WTC11 (cell line): ENCODE results near the gene EDC3. TPM values are rescaled to one million over a fixed set of nuclear protein-coding genes. Genes with fewer than 3 reads are reported as not detected.

Source experiments
- ATF1 ChIP-seq: sonication (generic); formaldehyde crosslinking; IDR thresholded peaks from 2 replicates; pipeline ENCODE4 v1.8.1; 2023; ENCODE audit warnings: mild to moderate bottlenecking, moderate library complexity, missing genetic modification reagents
- CREB1 ChIP-seq: sonication (generic); formaldehyde crosslinking; IDR thresholded peaks from 2 replicates; pipeline ENCODE4 v1.8.0; 2023; ENCODE audit warnings: mild to moderate bottlenecking, missing genetic modification reagents
- CREM ChIP-seq: sonication (generic); formaldehyde crosslinking; IDR thresholded peaks from 2 replicates; pipeline ENCODE4 v1.8.1; 2022; ENCODE audit warnings: mild to moderate bottlenecking, missing genetic modification reagents, moderate library complexity
- ETV6 ChIP-seq: sonication (generic); formaldehyde crosslinking; IDR thresholded peaks from 2 replicates; pipeline ENCODE4 v1.8.1; 2022; ENCODE audit warnings: mild to moderate bottlenecking, missing genetic modification reagents
- FOXK1 ChIP-seq: sonication (generic); formaldehyde crosslinking; IDR thresholded peaks from 2 replicates; pipeline ENCODE4 v1.8.0; 2022; ENCODE audit warnings: mild to moderate bottlenecking, moderate library complexity, missing genetic modification reagents
- GTF2I ChIP-seq: fragments of 250-450 bp; sonication (Bioruptor Pico); conservative IDR thresholded peaks from 2 replicates; pipeline ENCODE4 v1.4.0; 2021; ENCODE audit warnings: mild to moderate bottlenecking
- JAZF1 ChIP-seq: fragments of 250-450 bp; sonication (Bioruptor Pico); IDR thresholded peaks from 2 replicates; pipeline ENCODE4 v1.9.0; 2021; ENCODE audit warnings: moderate library complexity, mild to moderate bottlenecking, inconsistent platforms
- KAT7 ChIP-seq: sonication (generic); formaldehyde crosslinking; IDR thresholded peaks from 2 replicates; pipeline ENCODE4 v1.8.1; 2023; ENCODE audit warnings: missing genetic modification reagents, mild to moderate bottlenecking, borderline replicate concordance
- NR1H2 ChIP-seq: sonication (generic); formaldehyde crosslinking; IDR thresholded peaks from 2 replicates; pipeline ENCODE4 v1.9.0; 2021; ENCODE audit warnings: mild to moderate bottlenecking, moderate library complexity, missing genetic modification reagents
- NR3C1 ChIP-seq: sonication (generic); formaldehyde crosslinking; conservative IDR thresholded peaks from 2 replicates; pipeline ENCODE4 v1.8.1; 2023; ENCODE audit warnings: low read depth, mild to moderate bottlenecking, missing genetic modification reagents
- OVOL2 ChIP-seq: fragments of 250-450 bp; sonication (Bioruptor Pico); IDR thresholded peaks from 2 replicates; pipeline ENCODE4 v1.9.0; 2021; ENCODE audit warnings: mild to moderate bottlenecking, borderline replicate concordance
- RORB ChIP-seq: fragments of 250-450 bp; sonication (Bioruptor Pico); IDR thresholded peaks from 2 replicates; pipeline ENCODE4 v1.9.0; 2021; ENCODE audit warnings: mild to moderate bottlenecking
- SP1 ChIP-seq: sonication (generic); formaldehyde crosslinking; conservative IDR thresholded peaks from 2 replicates; pipeline ENCODE4 v1.8.1; 2022; ENCODE audit warnings: missing genetic modification reagents
- TCF7 ChIP-seq: sonication (generic); formaldehyde crosslinking; IDR thresholded peaks from 2 replicates; pipeline ENCODE4 v1.8.0; 2022; ENCODE audit warnings: mild to moderate bottlenecking, low read depth, missing genetic modification reagents, moderate library complexity
- TEAD4 ChIP-seq: sonication (generic); formaldehyde crosslinking; IDR thresholded peaks from 2 replicates; pipeline ENCODE4 v1.8.0; 2022; ENCODE audit warnings: mild to moderate bottlenecking, missing genetic modification reagents
- TP53 ChIP-seq: sonication (generic); formaldehyde crosslinking; IDR thresholded peaks from 2 replicates; pipeline ENCODE4 v1.8.1; 2023; ENCODE audit warnings: mild to moderate bottlenecking, missing genetic modification reagents
- ZNF121 ChIP-seq: sonication (generic); formaldehyde crosslinking; IDR thresholded peaks from 2 replicates; pipeline ENCODE4 v1.8.0; 2023; ENCODE audit warnings: missing genetic modification reagents
- ZNF317 ChIP-seq: sonication (generic); formaldehyde crosslinking; IDR thresholded peaks from 2 replicates; pipeline ENCODE4 v1.8.1; 2023; ENCODE audit warnings: low read depth, mild to moderate bottlenecking, moderate library complexity, missing genetic modification reagents, borderline replicate concordance
- total RNA-seq: library from RNA; stranded (reverse); gene quantifications from 3 replicates; pipeline ENCODE4 v1.2.3, GENCODE V29; 2021
- TF ChIP-seq, protein P1 (sequence below): sonication (generic); formaldehyde crosslinking; IDR thresholded peaks from 2 replicates; pipeline ENCODE4 v1.8.0; 2023; ENCODE audit warnings: mild to moderate bottlenecking, missing genetic modification reagents
- TF ChIP-seq, protein P2 (sequence below): sonication (generic); formaldehyde crosslinking; IDR thresholded peaks from 2 replicates; pipeline ENCODE4 v1.8.0; 2022; ENCODE audit warnings: mild to moderate bottlenecking, missing genetic modification reagents
- TF ChIP-seq, protein P3 (sequence below): sonication (generic); formaldehyde crosslinking; IDR thresholded peaks from 2 replicates; pipeline ENCODE4 v1.8.1; 2022; ENCODE audit warnings: low read depth, mild to moderate bottlenecking, moderate library complexity, missing genetic modification reagents, borderline replicate concordance
- TF ChIP-seq, protein P4 (sequence below): sonication (generic); formaldehyde crosslinking; IDR thresholded peaks from 2 replicates; pipeline ENCODE4 v1.8.1; 2023; ENCODE audit warnings: mild to moderate bottlenecking, moderate library complexity, missing genetic modification reagents
- TF ChIP-seq, protein P5 (sequence below): sonication (generic); formaldehyde crosslinking; IDR thresholded peaks from 2 replicates; pipeline ENCODE4 v1.8.1; 2023; ENCODE audit warnings: mild to moderate bottlenecking, missing genetic modification reagents, borderline replicate concordance
- TF ChIP-seq, protein P6 (sequence below): fragments of 250-450 bp; sonication (Bioruptor Pico); IDR thresholded peaks from 2 replicates; pipeline ENCODE4 v1.9.0; 2021; ENCODE audit warnings: moderate library complexity, mild to moderate bottlenecking, inconsistent platforms, borderline replicate concordance
- TF ChIP-seq, protein P7 (sequence below): sonication (generic); formaldehyde crosslinking; IDR thresholded peaks from 2 replicates; pipeline ENCODE4 v1.8.1; 2022; ENCODE audit warnings: missing genetic modification reagents, borderline replicate concordance

Gene EDC3
- total RNA-seq, 1 experiment from 2014 or later, result 54.7 TPM

DNA sequence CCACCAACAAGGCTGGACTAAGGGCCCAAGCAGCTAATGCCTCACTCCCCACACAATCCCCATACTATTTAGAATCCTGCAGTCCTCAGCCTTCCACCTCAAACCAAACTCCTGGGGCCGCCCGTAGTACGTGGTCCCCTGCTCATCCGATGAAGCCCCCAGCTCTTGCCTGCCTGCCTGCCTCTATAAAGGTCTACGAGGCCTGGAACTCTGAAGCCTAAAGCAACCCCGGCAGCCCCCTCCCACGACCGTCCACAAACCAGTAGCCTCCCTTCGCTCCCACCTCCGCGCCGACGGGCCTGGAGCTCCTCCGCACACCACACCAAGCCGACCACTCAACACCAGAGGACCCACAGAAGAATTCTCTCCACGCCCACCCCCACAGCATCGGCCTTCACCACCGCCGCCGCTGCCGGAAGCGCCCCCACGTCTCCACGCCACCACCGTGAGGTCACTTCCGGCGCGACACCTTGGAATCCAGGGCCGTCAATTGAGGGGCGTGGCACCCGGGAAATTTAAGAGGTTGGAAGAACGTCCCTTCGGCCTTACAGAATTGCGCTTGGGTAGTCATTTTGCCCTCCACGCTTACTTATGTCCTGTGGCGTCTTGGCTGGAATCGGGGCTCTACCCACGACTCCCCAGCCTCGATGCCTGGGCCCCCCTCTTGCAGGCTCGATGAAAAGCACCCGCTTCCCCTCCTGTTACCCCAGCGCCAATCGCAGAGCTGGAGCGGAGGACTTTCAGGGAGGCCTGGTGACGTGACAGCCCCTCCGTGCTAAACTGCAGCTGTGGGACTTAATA, at the start of gene EDC3 (continued):
- TF ChIP-seq, protein P1, sequence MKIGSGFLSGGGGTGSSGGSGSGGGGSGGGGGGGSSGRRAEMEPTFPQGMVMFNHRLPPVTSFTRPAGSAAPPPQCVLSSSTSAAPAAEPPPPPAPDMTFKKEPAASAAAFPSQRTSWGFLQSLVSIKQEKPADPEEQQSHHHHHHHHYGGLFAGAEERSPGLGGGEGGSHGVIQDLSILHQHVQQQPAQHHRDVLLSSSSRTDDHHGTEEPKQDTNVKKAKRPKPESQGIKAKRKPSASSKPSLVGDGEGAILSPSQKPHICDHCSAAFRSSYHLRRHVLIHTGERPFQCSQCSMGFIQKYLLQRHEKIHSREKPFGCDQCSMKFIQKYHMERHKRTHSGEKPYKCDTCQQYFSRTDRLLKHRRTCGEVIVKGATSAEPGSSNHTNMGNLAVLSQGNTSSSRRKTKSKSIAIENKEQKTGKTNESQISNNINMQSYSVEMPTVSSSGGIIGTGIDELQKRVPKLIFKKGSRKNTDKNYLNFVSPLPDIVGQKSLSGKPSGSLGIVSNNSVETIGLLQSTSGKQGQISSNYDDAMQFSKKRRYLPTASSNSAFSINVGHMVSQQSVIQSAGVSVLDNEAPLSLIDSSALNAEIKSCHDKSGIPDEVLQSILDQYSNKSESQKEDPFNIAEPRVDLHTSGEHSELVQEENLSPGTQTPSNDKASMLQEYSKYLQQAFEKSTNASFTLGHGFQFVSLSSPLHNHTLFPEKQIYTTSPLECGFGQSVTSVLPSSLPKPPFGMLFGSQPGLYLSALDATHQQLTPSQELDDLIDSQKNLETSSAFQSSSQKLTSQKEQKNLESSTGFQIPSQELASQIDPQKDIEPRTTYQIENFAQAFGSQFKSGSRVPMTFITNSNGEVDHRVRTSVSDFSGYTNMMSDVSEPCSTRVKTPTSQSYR (CRISPR knock-in tag), result no peak
- TF ChIP-seq, protein P2, sequence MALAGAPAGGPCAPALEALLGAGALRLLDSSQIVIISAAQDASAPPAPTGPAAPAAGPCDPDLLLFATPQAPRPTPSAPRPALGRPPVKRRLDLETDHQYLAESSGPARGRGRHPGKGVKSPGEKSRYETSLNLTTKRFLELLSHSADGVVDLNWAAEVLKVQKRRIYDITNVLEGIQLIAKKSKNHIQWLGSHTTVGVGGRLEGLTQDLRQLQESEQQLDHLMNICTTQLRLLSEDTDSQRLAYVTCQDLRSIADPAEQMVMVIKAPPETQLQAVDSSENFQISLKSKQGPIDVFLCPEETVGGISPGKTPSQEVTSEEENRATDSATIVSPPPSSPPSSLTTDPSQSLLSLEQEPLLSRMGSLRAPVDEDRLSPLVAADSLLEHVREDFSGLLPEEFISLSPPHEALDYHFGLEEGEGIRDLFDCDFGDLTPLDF, result no peak
- no peak; the same call in 1 of the 2 replicates for TF ChIP-seq ATF1 (CRISPR knock-in tag)
- peak; percentile 54; the same call in 1 of the 2 replicates for TF ChIP-seq TEAD4 (CRISPR knock-in tag)
- peak; percentile 93 for TF ChIP-seq FOXK1 (CRISPR knock-in tag)
- TF ChIP-seq ETV6, result no peak; the same call in 1 of the 2 replicates
- no peak for TF ChIP-seq GTF2I (CRISPR knock-in tag)
- no peak for TF ChIP-seq KAT7
- TF ChIP-seq, protein P3, sequence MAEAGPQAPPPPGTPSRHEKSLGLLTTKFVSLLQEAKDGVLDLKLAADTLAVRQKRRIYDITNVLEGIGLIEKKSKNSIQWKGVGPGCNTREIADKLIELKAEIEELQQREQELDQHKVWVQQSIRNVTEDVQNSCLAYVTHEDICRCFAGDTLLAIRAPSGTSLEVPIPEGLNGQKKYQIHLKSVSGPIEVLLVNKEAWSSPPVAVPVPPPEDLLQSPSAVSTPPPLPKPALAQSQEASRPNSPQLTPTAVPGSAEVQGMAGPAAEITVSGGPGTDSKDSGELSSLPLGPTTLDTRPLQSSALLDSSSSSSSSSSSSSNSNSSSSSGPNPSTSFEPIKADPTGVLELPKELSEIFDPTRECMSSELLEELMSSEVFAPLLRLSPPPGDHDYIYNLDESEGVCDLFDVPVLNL (CRISPR knock-in tag), result peak; percentile 95
- no peak for TF ChIP-seq ZNF121 (CRISPR knock-in tag)
- TF ChIP-seq NR3C1, result no peak
- peak; percentile 98 for TF ChIP-seq CREM (CRISPR knock-in tag)
- TF ChIP-seq SP1 (CRISPR knock-in tag), result peak; percentile 89
- no peak for TF ChIP-seq NR1H2 (CRISPR knock-in tag)
- TF ChIP-seq, protein P4, sequence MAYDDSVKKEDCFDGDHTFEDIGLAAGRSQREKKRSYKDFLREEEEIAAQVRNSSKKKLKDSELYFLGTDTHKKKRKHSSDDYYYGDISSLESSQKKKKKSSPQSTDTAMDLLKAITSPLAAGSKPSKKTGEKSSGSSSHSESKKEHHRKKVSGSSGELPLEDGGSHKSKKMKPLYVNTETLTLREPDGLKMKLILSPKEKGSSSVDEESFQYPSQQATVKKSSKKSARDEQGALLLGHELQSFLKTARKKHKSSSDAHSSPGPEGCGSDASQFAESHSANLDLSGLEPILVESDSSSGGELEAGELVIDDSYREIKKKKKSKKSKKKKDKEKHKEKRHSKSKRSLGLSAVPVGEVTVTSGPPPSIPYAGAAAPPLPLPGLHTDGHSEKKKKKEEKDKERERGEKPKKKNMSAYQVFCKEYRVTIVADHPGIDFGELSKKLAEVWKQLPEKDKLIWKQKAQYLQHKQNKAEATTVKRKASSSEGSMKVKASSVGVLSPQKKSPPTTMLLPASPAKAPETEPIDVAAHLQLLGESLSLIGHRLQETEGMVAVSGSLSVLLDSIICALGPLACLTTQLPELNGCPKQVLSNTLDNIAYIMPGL, result 0 out of 2 replicates have a peak, but pooled peaks have one; percentile 68
- 0 out of 2 replicates have a peak, but pooled peaks have one; percentile 45 for TF ChIP-seq CREB1 (CRISPR knock-in tag)
- TF ChIP-seq OVOL2 (CRISPR knock-in tag), result no peak
- TF ChIP-seq JAZF1 (CRISPR knock-in tag), result no peak
- TF ChIP-seq, protein P5, sequence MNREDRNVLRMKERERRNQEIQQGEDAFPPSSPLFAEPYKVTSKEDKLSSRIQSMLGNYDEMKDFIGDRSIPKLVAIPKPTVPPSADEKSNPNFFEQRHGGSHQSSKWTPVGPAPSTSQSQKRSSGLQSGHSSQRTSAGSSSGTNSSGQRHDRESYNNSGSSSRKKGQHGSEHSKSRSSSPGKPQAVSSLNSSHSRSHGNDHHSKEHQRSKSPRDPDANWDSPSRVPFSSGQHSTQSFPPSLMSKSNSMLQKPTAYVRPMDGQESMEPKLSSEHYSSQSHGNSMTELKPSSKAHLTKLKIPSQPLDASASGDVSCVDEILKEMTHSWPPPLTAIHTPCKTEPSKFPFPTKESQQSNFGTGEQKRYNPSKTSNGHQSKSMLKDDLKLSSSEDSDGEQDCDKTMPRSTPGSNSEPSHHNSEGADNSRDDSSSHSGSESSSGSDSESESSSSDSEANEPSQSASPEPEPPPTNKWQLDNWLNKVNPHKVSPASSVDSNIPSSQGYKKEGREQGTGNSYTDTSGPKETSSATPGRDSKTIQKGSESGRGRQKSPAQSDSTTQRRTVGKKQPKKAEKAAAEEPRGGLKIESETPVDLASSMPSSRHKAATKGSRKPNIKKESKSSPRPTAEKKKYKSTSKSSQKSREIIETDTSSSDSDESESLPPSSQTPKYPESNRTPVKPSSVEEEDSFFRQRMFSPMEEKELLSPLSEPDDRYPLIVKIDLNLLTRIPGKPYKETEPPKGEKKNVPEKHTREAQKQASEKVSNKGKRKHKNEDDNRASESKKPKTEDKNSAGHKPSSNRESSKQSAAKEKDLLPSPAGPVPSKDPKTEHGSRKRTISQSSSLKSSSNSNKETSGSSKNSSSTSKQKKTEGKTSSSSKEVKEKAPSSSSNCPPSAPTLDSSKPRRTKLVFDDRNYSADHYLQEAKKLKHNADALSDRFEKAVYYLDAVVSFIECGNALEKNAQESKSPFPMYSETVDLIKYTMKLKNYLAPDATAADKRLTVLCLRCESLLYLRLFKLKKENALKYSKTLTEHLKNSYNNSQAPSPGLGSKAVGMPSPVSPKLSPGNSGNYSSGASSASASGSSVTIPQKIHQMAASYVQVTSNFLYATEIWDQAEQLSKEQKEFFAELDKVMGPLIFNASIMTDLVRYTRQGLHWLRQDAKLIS (CRISPR knock-in tag), result no peak
- TF ChIP-seq, protein P6, sequence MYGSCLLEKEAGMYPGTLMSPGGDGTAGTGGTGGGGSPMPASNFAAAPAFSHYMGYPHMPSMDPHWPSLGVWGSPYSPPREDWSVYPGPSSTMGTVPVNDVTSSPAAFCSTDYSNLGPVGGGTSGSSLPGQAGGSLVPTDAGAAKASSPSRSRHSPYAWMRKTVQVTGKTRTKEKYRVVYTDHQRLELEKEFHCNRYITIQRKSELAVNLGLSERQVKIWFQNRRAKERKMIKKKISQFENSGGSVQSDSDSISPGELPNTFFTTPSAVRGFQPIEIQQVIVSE (CRISPR knock-in tag), result no peak
- TF ChIP-seq ZNF317, result no peak
- TF ChIP-seq, protein P7, sequence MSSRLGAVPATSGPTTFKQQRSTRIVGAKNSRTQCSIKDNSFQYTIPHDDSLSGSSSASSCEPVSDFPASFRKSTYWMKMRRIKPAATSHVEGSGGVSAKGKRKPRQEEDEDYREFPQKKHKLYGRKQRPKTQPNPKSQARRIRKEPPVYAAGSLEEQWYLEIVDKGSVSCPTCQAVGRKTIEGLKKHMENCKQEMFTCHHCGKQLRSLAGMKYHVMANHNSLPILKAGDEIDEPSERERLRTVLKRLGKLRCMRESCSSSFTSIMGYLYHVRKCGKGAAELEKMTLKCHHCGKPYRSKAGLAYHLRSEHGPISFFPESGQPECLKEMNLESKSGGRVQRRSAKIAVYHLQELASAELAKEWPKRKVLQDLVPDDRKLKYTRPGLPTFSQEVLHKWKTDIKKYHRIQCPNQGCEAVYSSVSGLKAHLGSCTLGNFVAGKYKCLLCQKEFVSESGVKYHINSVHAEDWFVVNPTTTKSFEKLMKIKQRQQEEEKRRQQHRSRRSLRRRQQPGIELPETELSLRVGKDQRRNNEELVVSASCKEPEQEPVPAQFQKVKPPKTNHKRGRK, result no peak
- TF ChIP-seq TCF7 (CRISPR knock-in tag), result no peak
- TF ChIP-seq RORB (CRISPR knock-in tag), result no peak
- TF ChIP-seq TP53 (CRISPR knock-in tag), result no peak
